Measurements from ENCODE around the gene MVB12B. TPM values are rescaled to one million over a fixed set of nuclear protein-coding genes. Genes with fewer than 3 reads are reported as not detected.

The MVB12B gene
- total RNA-seq, 2 donors from 2014 or later, result 18.6 to 19.7 TPM

GRCh38 chr9:126451316-126451885, 124.8 kb downstream of the MVB12B start:
- H3K9me3 Mint-ChIP-seq, result no peaks in the 10 kb centered on the region

GRCh38 chr9:126452106-126452505, 125.5 kb downstream of the MVB12B start:
- Mint-ChIP-seq H3K27ac (no peak overlapping the region), H3K9me3 (no peaks in the 10 kb centered on the region), H3K36me3 (ENCODE audit: low read depth) (peaks cover 10% of the 10 kb centered on the region), H3K27me3 (ENCODE audit: insufficient read depth) (no peaks in the 10 kb centered on the region), H3K4me1 (peaks cover 20% of the 10 kb centered on the region), H3K4me3 (no peak overlapping the region)
- DNase-seq, result no peak
- no peak for TF ChIP-seq CTCF (conservative IDR thresholded peaks at IDR 0.05)
- no peak overlapping the region for H3K4me3 ChIP-seq (ENCODE audit: low read length)
- H3K9ac ChIP-seq (ENCODE audit: extremely low read depth, low read length, poor library complexity, severe bottlenecking), result no peak overlapping the region
- 85 to 87% methylated on average over 9 to 12 of the region's 12 CpGs for WGBS, 2 experiments (ENCODE audit: insufficient coverage in 1 of 2, insufficient read length in 1 of 2)
- peaks cover 3% of the 10 kb centered on the region for H3K4me1 ChIP-seq (ENCODE audit: control insufficient read depth, insufficient read depth, low read length)
- no peaks in the 10 kb centered on the region for H3K27me3 ChIP-seq (ENCODE audit: control insufficient read depth, insufficient read depth, low read length, poor library complexity, severe bottlenecking)
- H3K27ac ChIP-seq (ENCODE audit: low read depth, low read length), result no peak overlapping the region
- H3K9me3 ChIP-seq (ENCODE audit: control insufficient read depth, low read length), result no peaks in the 10 kb centered on the region
- H3K36me3 ChIP-seq (ENCODE audit: control insufficient read depth, insufficient read depth, low read length), result no peaks in the 10 kb centered on the region

More at GRCh38 chr9:126451316-126451885, 124.8 kb downstream of the MVB12B start:
- peak overlapping the region; percentile 29 for H3K27ac ChIP-seq (ENCODE audit: low read depth, low read length)
- peaks cover 3% of the 10 kb centered on the region for H3K4me1 ChIP-seq (ENCODE audit: control insufficient read depth, insufficient read depth, low read length)
- Mint-ChIP-seq H3K36me3 (ENCODE audit: low read depth) (peaks cover 10% of the 10 kb centered on the region), H3K4me1 (peaks cover 20% of the 10 kb centered on the region), H3K27me3 (ENCODE audit: insufficient read depth) (no peaks in the 10 kb centered on the region), H3K27ac (no peak overlapping the region), H3K4me3 (no peak overlapping the region)
- no peak overlapping the region for H3K9ac ChIP-seq (ENCODE audit: extremely low read depth, low read length, poor library complexity, severe bottlenecking)
- H3K4me3 ChIP-seq (ENCODE audit: low read length), result no peak overlapping the region
- 90 to 98% methylated on average over 5 to 6 of the region's 6 CpGs for WGBS, 2 experiments (ENCODE audit: insufficient coverage in 1 of 2, insufficient read length in 1 of 2)
- DNase-seq, result no peak
- TF ChIP-seq CTCF (conservative IDR thresholded peaks at IDR 0.05), result no peak
- H3K9me3 ChIP-seq (ENCODE audit: control insufficient read depth, low read length), result no peaks in the 10 kb centered on the region
- H3K27me3 ChIP-seq (ENCODE audit: control insufficient read depth, insufficient read depth, low read length, poor library complexity, severe bottlenecking), result no peaks in the 10 kb centered on the region
- H3K36me3 ChIP-seq (ENCODE audit: control insufficient read depth, insufficient read depth, low read length), result no peaks in the 10 kb centered on the region

GRCh38 chr9:126453156-126453963, 126.7 kb downstream of the MVB12B start:
- no peaks in the 10 kb centered on the region for H3K9me3 ChIP-seq (ENCODE audit: control insufficient read depth, low read length)
- no peak for TF ChIP-seq CTCF (conservative IDR thresholded peaks at IDR 0.05)
- H3K27ac ChIP-seq (ENCODE audit: low read depth, low read length), result no peak overlapping the region
- 86 to 87% methylated on average over 10 to 14 of the region's 14 CpGs for WGBS, 2 experiments (ENCODE audit: insufficient coverage in 1 of 2, insufficient read length in 1 of 2)
- peaks cover 20% of the 10 kb centered on the region for H3K4me1 Mint-ChIP-seq
- peaks cover 3% of the 10 kb centered on the region for H3K4me1 ChIP-seq (ENCODE audit: control insufficient read depth, insufficient read depth, low read length)
- DNase-seq, result peak; percentile 48
- H3K27me3 ChIP-seq (ENCODE audit: control insufficient read depth, insufficient read depth, low read length, poor library complexity, severe bottlenecking), result no peaks in the 10 kb centered on the region
- peaks cover 8% of the 10 kb centered on the region for H3K36me3 Mint-ChIP-seq (ENCODE audit: low read depth)
- H3K9me3 Mint-ChIP-seq, result no peaks in the 10 kb centered on the region
- H3K9ac ChIP-seq (ENCODE audit: extremely low read depth, low read length, poor library complexity, severe bottlenecking), result no peak overlapping the region
- no peaks in the 10 kb centered on the region for H3K36me3 ChIP-seq (ENCODE audit: control insufficient read depth, insufficient read depth, low read length)
- H3K4me3 ChIP-seq (ENCODE audit: low read length), result no peak overlapping the region
- H3K4me3 Mint-ChIP-seq, result no peak overlapping the region
- no peak overlapping the region for H3K27ac Mint-ChIP-seq
- H3K27me3 Mint-ChIP-seq (ENCODE audit: insufficient read depth), result no peaks in the 10 kb centered on the region

Data from endodermal cell (in vitro differentiated cells).